ENCODE measurements around the gene CMSS1.

- TF ChIP-seq POLR2A (IDR thresholded peaks at IDR 0.05; ENCODE audit: low read depth, low read length), result no peak
- TF ChIP-seq TAF1 (IDR thresholded peaks at IDR 0.05; ENCODE audit: borderline replicate concordance, low read depth, low read length), result no peak
Measured at GRCh38 chr3:99885085-99885484, 67.4 kb downstream of the CMSS1 start.
